COR-L47 (cell line): Measurements from ENCODE around the gene SETD3.
A peak's percentile ranks its signal among the peaks of the same experiment; 100 is the strongest.

ENCODE experiments used
- DNase-seq: peaks from one replicate; lab custom pipeline; 2025; lab: John Stamatoyannopoulos, UW

The SETD3 gene

GRCh38 chr14:99497894-99498293, 17.2 kb upstream of the SETD3 start:
- no peak for DNase-seq

- DNase-seq, result no peak
Observed at GRCh38 chr14:99497341-99497740, 16.7 kb upstream of the SETD3 start.

- no peak for DNase-seq
Observed at GRCh38 chr14:99484106-99484505, 3.4 kb upstream of the SETD3 start.

DNA sequence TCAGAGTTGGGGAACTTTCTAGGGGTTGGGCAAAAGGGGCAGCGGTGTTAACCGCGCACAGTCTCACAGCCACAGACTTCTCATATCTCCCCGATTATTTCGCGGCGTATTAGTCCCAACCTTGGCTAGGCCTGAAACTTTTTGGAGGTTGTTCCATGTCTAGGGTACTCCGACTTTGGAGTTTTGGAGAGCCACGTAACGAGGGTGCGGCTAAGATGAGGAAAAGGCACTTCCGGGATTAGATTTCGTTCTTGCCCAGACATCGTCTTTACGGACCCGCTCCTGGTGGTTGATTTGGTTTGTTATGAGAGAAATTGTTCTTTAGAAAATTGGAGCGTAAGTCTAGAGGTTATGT, 1.1 kb upstream of the SETD3 start:
- no peak for DNase-seq

DNA sequence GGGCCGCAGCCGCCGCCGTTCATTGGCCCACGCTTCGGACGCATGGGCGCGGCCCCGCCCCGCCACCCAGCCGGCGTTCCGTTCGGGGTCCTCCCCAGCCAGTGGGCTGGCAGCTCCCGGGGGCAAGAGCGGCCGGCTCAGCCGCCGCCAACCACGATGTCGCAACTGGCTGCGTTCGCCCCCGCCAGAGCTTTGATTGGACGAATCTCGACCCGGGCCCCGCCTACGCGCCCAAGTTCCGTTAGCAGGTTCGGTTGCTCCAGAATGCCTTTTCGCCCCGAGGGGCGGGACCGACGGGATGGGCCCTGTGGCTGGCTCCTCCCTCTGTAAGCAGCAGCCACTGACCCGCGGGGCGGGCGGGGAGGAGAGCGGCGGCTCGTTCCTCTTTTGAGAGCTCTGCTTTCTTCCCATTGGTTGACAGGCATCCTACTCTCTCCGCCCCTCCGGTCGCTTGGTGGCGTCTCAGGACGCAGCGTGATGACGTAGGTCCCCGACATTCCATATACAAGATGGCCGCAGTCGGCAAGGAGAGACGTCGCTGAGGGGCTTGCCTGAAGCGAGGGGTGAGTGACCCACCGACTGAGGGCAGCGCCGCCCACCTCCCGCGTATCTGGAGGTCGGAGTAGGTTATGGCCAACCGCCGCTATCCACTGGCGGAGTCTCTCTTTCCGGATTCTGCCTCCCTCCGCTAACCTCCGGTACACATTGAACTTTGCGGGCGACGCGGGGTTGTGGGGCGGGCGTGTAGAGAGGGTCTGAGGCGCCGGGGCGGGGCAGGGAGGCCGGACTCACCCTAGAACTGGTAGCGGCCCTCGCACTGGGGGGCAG, 472 bp upstream of the SETD3 start, which contains the start of gene CCNK:
Gene CCNK, plus strand, starts transcription at position 493 of the 828 bp plus-strand sequence. CDS start 11,269 bp downstream, outside the sequence.
- peak; percentile 100 for DNase-seq

DNA sequence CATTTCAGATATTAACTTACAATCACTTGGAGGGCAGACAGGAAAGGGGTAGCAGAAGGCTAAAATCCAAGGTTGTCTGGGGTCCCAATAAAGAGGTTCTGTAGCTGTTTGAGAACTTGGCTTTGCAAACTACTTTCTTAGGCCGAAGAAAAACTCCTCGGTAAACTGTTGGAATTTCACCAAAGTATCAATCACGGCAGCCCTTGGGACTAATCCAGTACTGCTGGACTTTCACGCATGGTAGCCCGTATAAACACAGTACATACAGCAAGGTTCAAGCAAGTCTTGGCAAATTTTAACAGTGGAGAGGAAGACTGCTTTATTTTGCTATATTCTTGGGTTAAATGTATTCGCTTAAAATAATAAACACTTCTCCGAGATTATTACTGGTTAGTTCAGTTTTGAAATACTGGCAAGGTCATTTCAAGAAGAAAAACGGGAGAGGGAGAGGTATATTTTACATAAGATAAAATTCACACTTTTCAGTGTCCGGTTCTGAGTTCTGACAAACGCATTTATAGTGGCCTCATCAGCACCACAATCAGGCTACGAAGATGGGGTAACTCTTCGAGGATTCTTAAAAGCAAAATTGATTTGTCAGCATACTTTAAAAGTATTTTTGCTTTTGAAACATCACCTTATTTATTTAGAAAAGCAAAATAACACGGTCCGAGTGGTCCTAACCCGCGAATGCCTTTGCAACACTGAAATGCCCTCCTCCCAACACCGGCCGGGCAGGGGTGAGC, 1.3 kb downstream of the SETD3 start:
- no peak for DNase-seq

DNA sequence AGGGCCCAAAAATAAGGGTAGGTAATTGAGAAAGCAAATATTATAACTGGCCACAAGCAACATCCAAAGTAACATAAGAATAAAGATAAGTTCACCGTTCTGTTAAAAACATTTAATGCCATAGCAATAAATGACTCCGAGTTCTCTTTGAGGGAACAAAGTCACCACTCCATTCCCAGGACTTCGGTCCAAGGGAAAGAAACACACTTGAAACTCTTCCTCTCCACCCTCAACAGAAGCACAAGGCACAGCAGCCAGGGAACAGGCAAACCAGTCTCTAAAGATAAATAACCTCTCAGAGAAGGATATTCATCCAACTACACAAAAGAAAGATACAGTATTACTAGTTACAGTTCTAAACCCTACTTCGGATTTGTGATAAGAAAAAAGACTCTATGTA, 2.5 kb downstream of the SETD3 start:
- no peak for DNase-seq

DNA sequence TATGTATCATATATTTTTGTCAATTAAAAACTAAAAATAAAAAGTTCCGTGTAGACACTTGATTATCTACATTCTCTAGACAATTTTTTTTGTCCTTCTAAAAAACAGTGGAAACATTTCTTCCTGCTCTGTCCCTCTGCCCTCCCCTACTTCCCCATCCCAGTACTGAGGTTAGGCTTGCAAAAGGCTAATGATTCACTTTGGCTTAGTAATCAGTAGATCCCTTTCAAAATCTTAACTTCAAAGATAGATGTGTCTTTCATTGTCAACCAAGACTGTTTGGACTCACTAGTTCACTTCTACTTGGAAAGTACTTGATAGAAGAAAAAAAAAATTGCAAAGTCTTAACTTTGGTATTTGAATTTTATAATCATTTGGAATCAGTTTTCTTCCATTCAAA, 3.8 kb downstream of the SETD3 start:
- DNase-seq, result no peak

DNA sequence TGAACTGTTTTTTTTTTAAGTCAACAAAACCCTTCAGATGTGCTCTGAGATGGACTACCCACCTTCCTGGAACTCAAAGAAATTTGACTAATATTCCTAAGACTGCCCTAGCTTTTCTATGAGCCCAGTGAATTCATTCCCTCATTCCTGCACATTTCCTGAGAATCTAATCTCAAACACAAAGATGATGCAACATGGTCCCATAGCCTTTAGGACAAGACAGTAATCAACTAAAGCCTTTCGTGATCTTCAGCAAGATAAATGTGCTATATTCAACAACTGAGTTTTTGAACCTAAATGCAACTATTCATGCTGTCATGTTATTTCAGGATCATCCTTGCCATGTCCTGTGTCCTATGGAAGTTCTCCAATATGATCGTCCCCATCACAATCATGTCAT, 5.0 kb downstream of the SETD3 start:
- DNase-seq, result no peak

- DNase-seq, result no peak
Observed at GRCh38 chr14:99475179-99475578, 5.5 kb downstream of the SETD3 start.

DNA sequence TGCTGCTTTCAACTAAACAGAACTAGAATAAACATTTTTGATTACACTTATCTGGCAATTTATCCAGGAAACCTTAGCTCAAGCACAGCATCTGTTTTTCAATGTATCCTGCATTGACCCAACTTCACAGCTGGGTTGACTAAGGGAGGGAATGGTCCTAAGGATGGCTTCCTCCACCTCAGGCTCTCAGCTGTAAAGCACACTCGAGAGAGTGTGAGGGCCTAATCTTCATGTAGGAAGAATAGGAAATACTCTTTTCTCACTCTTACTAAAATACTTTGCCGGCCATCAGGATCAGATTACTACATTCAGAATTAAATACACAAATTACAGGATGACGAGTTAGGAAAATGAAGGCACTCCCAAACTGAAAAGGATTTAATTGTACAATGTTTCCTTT, 7.2 kb downstream of the SETD3 start:
- DNase-seq, result no peak

DNA sequence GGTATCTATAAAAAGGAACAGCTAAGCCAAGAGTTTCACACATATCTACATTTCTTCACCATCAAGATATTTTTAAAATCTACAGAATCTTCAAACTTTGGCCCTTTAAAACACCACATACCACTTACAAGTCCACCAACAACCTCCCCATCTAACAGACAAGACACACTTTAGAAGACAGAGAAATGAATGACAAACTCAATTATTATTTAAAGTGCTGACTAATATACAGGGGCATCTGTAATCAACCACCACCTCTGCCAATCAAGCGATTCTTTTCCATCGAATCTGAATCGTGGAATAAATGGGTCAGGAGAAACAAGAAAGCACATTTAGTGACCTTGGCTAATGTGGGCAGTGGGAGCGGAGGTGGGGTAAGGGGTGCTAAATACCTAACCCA, 7.7 kb downstream of the SETD3 start:
- DNase-seq, result no peak

DNA sequence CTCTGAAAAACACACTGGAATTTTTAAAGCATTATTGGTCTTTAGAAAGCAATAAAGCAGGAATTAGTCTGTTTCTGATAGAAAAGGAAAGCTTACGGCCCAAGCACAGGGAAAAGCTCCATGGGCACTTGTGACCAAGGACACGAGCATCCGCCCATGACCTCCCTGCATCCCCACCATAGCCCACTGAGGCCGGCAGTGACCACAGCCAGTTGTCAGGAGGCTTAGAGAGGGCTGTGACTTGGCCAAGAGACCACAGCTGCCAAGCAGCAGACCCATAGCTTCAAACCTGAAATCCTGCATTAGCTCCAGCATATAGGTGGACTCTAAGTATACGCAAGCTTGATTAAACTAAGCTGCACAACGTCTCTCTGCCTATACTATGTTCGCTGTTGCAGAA, 8.9 kb downstream of the SETD3 start:
- no peak for DNase-seq

DNA sequence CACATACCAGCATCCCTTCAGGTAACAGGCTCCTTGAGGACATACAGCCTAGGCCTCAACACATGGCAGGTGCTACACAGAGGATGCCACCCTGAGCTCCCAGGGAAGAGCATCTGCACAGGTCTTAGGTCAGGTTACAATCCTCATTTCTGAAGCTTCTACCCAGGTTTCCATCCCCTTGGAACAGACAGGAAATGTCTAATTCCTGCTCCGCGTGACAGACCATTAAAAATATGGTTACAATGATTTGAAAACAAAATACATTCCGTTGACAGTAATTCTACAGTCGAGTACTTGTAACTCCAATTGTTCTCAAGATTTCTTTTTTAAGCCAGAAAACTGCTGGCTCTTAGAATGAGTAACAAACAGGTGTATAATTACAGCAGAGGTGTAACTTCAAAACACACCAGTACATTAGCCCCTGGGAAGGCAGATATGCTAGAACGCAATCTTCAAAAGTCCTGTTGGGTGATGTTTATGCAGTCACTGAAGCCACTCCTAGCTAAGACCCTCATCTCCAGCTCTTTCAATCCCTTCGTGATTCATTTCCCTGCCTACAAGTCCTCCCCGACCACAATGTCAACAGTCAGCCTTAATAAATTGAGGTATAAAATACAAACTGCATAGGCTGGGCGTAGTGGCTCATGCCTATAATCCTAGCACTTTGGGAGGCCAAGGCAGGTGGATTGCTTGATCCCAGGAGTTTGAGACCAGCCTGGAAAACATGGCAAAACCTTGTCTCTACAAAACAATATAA, 11.6 kb downstream of the SETD3 start:
- no peak for DNase-seq

DNA sequence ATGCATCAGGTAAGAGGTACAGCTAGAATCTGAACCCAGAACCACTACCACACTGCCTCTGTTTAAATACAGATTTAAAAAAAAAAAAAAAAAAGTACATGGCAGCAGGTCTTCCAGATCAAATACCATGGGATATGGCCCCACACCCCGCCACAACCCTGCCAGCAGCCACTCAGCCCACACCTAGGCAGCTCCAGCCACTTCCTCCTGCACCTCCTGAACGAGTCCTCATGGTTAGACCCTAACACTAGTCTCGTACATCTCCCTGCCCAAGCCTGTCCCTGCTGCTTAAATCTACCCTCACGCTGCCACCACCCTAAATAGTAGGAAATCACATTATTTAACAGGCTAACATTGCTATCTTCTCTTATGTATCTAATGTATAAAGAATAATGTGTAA, 12.6 kb downstream of the SETD3 start:
- DNase-seq, result no peak

- no peak for DNase-seq
Observed at GRCh38 chr14:99467336-99468078, 13.2 kb downstream of the SETD3 start.

DNA sequence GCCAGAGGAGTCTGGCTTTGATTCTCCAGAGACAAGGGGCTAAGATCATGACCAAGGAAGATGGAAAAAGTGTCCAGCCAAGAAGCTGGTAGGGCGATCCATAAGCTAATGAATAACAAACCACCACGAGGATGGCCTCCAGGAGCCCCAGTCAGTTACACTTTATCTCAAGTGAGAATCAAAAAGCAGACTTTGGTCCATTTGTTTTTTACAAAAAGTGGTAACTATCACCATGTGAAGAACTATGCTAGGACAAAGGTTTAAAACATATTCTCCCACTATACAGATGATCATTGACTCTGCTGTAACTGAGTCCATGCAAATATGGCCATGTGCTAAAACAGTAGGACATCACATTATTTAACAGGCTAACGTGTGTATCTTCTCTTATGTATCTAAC, 13.9 kb downstream of the SETD3 start:
- no peak for DNase-seq

GRCh38 chr14:99465288-99465687, 15.4 kb downstream of the SETD3 start:
- DNase-seq, result no peak

- no peak for DNase-seq
Observed at GRCh38 chr14:99463974-99464373, 16.7 kb downstream of the SETD3 start.

GRCh38 chr14:99462210-99462609, 18.4 kb downstream of the SETD3 start:
- no peak for DNase-seq

DNA sequence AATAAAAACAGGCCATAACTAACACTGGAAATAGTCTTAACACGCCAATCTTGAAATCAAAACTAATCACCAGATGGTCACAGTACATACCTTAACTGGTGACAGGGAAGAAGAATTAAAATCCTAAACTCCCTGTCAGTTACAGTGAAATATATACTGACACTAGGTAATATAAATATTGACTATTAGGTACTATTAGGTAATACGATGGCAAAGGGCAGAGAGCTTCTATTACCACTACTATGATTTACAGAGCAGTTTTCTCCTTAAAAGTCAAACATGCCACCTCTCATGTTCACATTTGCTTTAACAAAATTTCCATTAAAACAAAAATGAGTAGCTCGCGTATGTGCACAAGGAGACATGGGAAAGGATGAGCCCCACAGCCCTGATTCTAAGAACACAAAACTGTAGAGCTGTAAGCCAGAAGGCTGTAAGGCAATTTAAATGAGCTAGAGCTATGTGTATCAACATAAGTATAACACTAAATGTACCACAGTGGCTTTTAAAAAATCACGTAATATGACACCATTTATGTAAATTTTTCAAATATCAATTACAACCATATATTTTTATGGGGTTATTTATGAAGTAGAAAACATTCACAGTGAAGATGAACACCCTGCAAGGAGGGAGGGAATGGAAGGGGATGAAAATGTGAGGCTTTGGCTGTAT, 19.1 kb downstream of the SETD3 start:
- no peak for DNase-seq
